Peyer's patch (tissue), 4 donors: ENCODE data around the gene EPB41L3.

ENCODE experiments used
- POLR2A ChIP-seq, 2 donors: fragments of 450-650 bp; IDR thresholded peaks; one replicate each; pipeline ENCODE4 v1.5.1; 2017; ENCODE audit warnings: antibody characterized with exemption in 2 of 2, mild to moderate bottlenecking in 2 of 2, moderate library complexity in 2 of 2
- TF ChIP-seq, protein P1 (sequence below), 6 experiments: fragments of 450-650 bp in 4 of 6; fragments of 200-600 bp in 2 of 6; sonication (generic) in 1 of 6; IDR thresholded peaks; one replicate each; pipeline ENCODE4 v1.5.1; 2017 to 2019; ENCODE audit warnings: antibody characterized with exemption in 6 of 6, mild to moderate bottlenecking in 3 of 6, moderate library complexity in 1 of 6

DNA sequence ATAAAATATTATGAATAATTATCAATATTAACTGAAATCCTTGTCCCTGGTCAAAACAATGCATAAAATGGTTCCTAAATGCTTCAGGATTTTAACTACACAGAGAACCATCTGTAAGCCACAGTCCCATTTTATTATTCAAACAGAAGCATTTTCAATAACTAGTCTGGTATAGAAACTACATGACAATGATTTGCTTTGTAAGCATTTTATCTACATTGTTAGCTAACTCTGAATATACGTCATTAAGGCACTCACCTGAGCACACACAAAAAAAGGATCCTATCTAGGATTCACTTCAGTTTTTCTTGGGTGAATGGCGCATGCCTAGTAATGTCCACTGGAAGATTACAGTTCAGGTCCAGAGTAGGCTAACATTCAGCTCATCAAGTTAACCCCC, 22.8 kb downstream of the EPB41L3 start:
- TF ChIP-seq, protein P1, sequence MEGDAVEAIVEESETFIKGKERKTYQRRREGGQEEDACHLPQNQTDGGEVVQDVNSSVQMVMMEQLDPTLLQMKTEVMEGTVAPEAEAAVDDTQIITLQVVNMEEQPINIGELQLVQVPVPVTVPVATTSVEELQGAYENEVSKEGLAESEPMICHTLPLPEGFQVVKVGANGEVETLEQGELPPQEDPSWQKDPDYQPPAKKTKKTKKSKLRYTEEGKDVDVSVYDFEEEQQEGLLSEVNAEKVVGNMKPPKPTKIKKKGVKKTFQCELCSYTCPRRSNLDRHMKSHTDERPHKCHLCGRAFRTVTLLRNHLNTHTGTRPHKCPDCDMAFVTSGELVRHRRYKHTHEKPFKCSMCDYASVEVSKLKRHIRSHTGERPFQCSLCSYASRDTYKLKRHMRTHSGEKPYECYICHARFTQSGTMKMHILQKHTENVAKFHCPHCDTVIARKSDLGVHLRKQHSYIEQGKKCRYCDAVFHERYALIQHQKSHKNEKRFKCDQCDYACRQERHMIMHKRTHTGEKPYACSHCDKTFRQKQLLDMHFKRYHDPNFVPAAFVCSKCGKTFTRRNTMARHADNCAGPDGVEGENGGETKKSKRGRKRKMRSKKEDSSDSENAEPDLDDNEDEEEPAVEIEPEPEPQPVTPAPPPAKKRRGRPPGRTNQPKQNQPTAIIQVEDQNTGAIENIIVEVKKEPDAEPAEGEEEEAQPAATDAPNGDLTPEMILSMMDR (IDR thresholded peaks at IDR 0.05), result no peak
- no peak for TF ChIP-seq POLR2A (IDR thresholded peaks at IDR 0.05)
